Spleen (tissue), 11 donors: ENCODE data around the gene DLX5. TPM values are rescaled to one million over a fixed set of nuclear protein-coding genes. Genes with fewer than 3 reads are reported as not detected.

Source experiments
- DNase-seq: peaks from one replicate; pipeline ENCODE4 v3.0.0-alpha.2; 2020
- H3K27ac ChIP-seq, 8 donors: fragments of 200-600 bp; sonication (generic) in 7 of 8; 1 replicate in 4 of 8; 2 replicates in 4 of 8; pipeline versions ENCODE4 v1.5.0 to v1.8.0; 2016 to 2021; ENCODE audit warnings: inconsistent platforms in 4 of 8, mild to moderate bottlenecking in 4 of 8, moderate library complexity in 1 of 8
- H3K27me3 ChIP-seq, 7 donors: fragments of 200-600 bp; sonication (generic) in 6 of 7; replicated peaks in 1 of 7; 1 replicate in 4 of 7; 2 replicates in 3 of 7; pipeline versions ENCODE4 v1.5.0 to v1.8.0; 2016 to 2021; ENCODE audit warnings: inconsistent platforms in 3 of 7, mild to moderate bottlenecking in 1 of 7
- H3K36me3 ChIP-seq, 6 donors: fragments of 200-600 bp; sonication (generic) in 5 of 6; 1 replicate in 4 of 6; 2 replicates in 2 of 6; pipeline versions ENCODE4 v1.5.0 to v1.8.0; 2016 to 2021; ENCODE audit warnings: inconsistent platforms in 2 of 6
- H3K4me1 ChIP-seq, 6 donors: fragments of 200-600 bp; sonication (generic) in 5 of 6; 1 replicate in 3 of 6; 2 replicates in 3 of 6; pipeline versions ENCODE4 v1.5.0 to v1.8.0; 2016 to 2021; ENCODE audit warnings: inconsistent platforms in 3 of 6
- H3K4me3 ChIP-seq, 8 donors: fragments of 200-600 bp; sonication (generic) in 7 of 8; 1 replicate in 4 of 8; 2 replicates in 4 of 8; pipeline versions ENCODE4 v1.5.0 to v1.8.0; 2016 to 2021; ENCODE audit warnings: inconsistent platforms in 4 of 8, mild to moderate bottlenecking in 4 of 8, moderate library complexity in 2 of 8
- H3K9me3 ChIP-seq, 8 donors: fragments of 200-600 bp; sonication (generic) in 7 of 8; 1 replicate in 4 of 8; 2 replicates in 4 of 8; pipeline versions ENCODE4 v1.5.0 to v1.8.0; 2016 to 2021; ENCODE audit warnings: inconsistent platforms in 4 of 8
- POLR2A ChIP-seq, 3 donors: fragments of 450-650 bp; IDR thresholded peaks; one replicate each; pipeline ENCODE4 v1.5.1; 2017; ENCODE audit warnings: antibody characterized with exemption in 3 of 3, mild to moderate bottlenecking in 1 of 3
- POLR2AphosphoS5 ChIP-seq, 3 donors: sonication (generic); formaldehyde crosslinking; IDR thresholded peaks; one replicate each; pipeline ENCODE4 v1.5.1; 2017; ENCODE audit warnings: antibody characterized with exemption in 3 of 3
- WGBS, 5 donors: extraction: QIAGEN DNeasy Blood & Tissue Kit in 3 of 5; methylation state at CpG; one replicate each; pipeline versions ENCODE4 v1.1.5 to v1.1.7; 2013 to 2018; 5-methylcytosine and 5-hydroxymethylcytosine counted together
- intact Hi-C: fragments of 100-400 bp; cut with DNase I; formaldehyde crosslinking; loops from one replicate; pipeline ENCODE4 v1.15.0; 2023; ENCODE audit warnings: low total_unique reads
- polyA plus RNA-seq, 3 donors: library from polyadenylated mRNA; stranded (reverse); fragments of 200-250 nt; gene quantifications; one replicate each; pipeline ENCODE4 v1.2.1, GENCODE V29; 2013
- total RNA-seq, 7 donors: library from RNA; depleted of rRNA in 3 of 7; stranded (reverse); fragments of >200 nt in 3 of 7; fragmentation: NEBNext Ultra II Directional in 4 of 7; extraction: Animal tissue kit (Norgen Biotek cat#: 25700) in 4 of 7; gene quantifications; one replicate each; pipeline versions ENCODE4 v1.1.0 to v1.2.1, GENCODE V29; 2016 to 2021
- TF ChIP-seq, protein P1 (sequence below), 11 experiments: fragments of 200-600 bp in 7 of 11; fragments of 450-650 bp in 4 of 11; sonication (generic) in 4 of 11; IDR thresholded peaks in 8 of 11; conservative IDR thresholded peaks in 3 of 11; 1 replicate in 7 of 11; 2 replicates in 4 of 11; pipeline versions ENCODE4 v1.4.0 to v1.8.0; 2016 to 2021; ENCODE audit warnings: antibody characterized with exemption in 11 of 11, inconsistent platforms in 4 of 11, mild to moderate bottlenecking in 1 of 11
- donor health status: healthy with polysubstance abuse.
- donor health status: DM: no; HTN: no; CAD: no; lungs with moderate emphysema.
- donor health status: DM: no; HTN: no; CAD: no.
- donor health status: Bipolar disorder and iron deficiency.
- donor health status: healthy.
- donor health status: DM: no; HTN: no; CAD: no.
- donor health status: DM: yes; HTN: yes; CAD: no.

The DLX5 gene
- total and polyA plus RNA-seq, 10 donors, result 0.14 to 0.36 TPM; not detected in 8

DNA sequence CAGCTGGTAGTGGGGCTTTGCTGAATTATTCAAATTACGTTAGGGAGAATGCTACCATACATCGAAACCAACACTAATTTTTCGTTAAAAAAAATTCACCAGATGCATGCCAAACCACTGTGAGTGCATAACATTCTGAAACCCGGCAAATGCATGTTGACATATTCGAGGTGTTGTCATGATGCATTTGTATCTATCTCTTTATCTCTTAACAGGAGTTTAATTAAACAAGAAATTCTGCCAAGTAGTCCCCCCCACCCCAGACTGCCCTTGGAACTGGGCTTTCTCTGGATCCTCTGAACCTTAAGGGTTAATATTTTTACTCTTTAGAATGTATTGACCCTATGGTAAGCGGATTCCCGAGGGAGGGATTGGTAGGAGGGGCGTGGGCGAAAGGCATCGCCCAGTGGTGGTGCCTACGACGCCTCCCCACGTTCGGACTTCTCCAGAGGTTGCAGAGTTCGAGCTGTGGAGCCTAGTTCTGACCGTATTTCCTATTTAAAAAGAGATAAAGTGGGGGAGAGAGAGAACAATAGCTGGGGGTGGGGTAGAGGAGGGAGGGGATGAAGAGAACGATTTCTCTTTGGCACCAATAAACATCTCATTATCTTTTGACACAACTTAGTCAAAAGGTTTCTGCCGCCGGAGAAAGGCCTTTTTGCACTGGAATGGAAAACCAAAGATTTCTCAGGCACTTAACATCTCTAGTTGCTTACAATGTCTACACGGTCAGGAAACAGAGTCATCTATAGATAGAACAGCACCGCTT lies 12.1 kb downstream of the DLX5 start:
- intact Hi-C loops, result no loop called here

DNA sequence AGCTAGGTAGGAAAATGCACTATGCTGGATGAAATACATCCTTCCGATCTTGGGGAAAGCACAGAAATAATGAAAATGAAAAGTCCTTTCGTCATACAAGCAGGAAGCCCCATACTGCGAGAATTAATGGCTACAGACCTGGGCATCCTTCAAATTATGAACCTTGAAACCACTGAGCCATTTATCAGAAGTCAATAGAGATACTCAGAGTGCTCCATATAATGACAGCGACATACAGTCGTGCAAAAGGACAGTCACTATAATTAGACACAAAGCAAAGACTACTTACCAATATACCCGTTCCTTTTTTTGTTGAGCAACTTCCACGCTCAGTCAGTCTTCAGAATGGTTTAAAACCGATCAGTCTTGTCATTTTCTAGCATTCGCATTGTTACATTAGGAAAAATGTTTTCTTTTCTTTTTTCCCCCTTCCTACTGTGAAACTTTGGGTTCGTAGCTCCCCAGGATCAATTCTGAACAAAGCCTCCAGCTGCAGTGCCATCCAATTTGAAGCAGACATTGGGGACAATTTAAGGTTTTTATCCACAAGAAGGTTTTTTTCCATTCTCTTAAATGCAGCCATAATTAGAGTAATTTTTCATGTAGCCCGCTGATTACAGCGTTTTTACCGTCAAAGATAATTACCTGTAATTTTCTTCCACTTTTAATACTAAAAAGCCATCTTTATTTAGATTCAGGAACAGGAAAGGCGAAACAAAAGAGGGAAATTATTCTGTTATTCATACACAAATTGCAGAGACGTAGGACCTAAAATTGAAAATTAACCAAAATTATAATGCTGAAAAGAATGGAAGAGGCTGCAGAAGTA lies 12.9 kb downstream of the DLX5 start:
- no peak overlapping the region for H3K27ac ChIP-seq
- H3K4me1 ChIP-seq, result peaks cover 2 to 13% (median 8%) of the 10 kb centered on the region in 6 donors
- WGBS, 5 donors, result 15 to 19% (median 17%) methylated on average over 15 of the region's 15 CpGs
- H3K9me3 ChIP-seq, result no peaks in the 10 kb centered on the region
- no peaks in the 10 kb centered on the region for H3K36me3 ChIP-seq
- peaks cover 11 to 100% (median 98%) of the 10 kb centered on the region in 7 donors for H3K27me3 ChIP-seq
- no peak overlapping the region for H3K4me3 ChIP-seq
- intact Hi-C loops, result no loop called here
- no peak for DNase-seq
- no peak for TF ChIP-seq POLR2A (IDR thresholded peaks at IDR 0.05)
- no peak for TF ChIP-seq POLR2AphosphoS5 (IDR thresholded peaks at IDR 0.05)
- TF ChIP-seq, protein P1, sequence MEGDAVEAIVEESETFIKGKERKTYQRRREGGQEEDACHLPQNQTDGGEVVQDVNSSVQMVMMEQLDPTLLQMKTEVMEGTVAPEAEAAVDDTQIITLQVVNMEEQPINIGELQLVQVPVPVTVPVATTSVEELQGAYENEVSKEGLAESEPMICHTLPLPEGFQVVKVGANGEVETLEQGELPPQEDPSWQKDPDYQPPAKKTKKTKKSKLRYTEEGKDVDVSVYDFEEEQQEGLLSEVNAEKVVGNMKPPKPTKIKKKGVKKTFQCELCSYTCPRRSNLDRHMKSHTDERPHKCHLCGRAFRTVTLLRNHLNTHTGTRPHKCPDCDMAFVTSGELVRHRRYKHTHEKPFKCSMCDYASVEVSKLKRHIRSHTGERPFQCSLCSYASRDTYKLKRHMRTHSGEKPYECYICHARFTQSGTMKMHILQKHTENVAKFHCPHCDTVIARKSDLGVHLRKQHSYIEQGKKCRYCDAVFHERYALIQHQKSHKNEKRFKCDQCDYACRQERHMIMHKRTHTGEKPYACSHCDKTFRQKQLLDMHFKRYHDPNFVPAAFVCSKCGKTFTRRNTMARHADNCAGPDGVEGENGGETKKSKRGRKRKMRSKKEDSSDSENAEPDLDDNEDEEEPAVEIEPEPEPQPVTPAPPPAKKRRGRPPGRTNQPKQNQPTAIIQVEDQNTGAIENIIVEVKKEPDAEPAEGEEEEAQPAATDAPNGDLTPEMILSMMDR (IDR thresholded peaks at IDR 0.05 in 8 of 11, conservative IDR thresholded peaks at IDR 0.05 in 3 of 11), result no peak

More for the DNA sequence above, 12.1 kb downstream of the DLX5 start:
- H3K27ac ChIP-seq, result no peak overlapping the region
- peaks cover 10 to 100% (median 98%) of the 10 kb centered on the region in 7 donors for H3K27me3 ChIP-seq
- no peak for DNase-seq
- H3K4me1 ChIP-seq, result peaks cover 0 to 14% (median 7%) of the 10 kb centered on the region in 6 donors
- H3K36me3 ChIP-seq, result no peaks in the 10 kb centered on the region
- no peaks in the 10 kb centered on the region for H3K9me3 ChIP-seq
- H3K4me3 ChIP-seq, result no peak overlapping the region
- WGBS, 5 donors, result 7 to 13% (median 10%) methylated on average over 21 of the region's 21 CpGs
- TF ChIP-seq, protein P1 (IDR thresholded peaks at IDR 0.05 in 8 of 11, conservative IDR thresholded peaks at IDR 0.05 in 3 of 11), result no peak
- TF ChIP-seq POLR2A (IDR thresholded peaks at IDR 0.05) (no peak), POLR2AphosphoS5 (IDR thresholded peaks at IDR 0.05) (no peak)

DNA sequence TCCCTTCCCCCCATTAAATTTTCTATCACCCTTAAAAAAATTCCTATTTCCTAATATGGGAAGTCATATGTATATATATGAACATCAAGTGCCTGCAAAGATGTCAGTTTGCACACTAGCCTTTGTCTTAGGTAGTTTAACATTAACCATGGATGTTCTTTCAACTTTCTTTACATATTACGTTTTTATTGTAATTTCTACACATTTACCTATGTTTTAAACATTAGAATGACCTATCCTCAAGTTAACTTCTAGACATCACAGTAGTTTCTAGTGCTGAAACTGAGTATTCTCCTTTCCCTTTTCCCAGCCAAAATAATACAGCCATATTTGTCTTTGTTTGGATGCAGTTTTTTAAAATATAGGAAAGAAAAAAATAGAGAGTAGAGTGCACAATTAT lies 13.5 kb downstream of the DLX5 start:
- TF ChIP-seq POLR2A (IDR thresholded peaks at IDR 0.05), result no peak
- no peak for TF ChIP-seq POLR2AphosphoS5 (IDR thresholded peaks at IDR 0.05)
- TF ChIP-seq, protein P1 (IDR thresholded peaks at IDR 0.05 in 8 of 11, conservative IDR thresholded peaks at IDR 0.05 in 3 of 11), result no peak
- no peaks in the 10 kb centered on the region for H3K36me3 ChIP-seq
- H3K4me1 ChIP-seq, result peaks cover 5 to 14% (median 11%) of the 10 kb centered on the region in 6 donors
- intact Hi-C loops, result no loop called here
- no peak overlapping the region for H3K4me3 ChIP-seq
- peaks cover 11 to 100% (median 96%) of the 10 kb centered on the region in 7 donors for H3K27me3 ChIP-seq
- whole genome bisulfite sequencing, 5 donors, result 2 to 25% (median 5%) methylated on average over 1 of the region's 1 CpG
- no peak for DNase-seq
- H3K9me3 ChIP-seq, result no peaks in the 10 kb centered on the region
- no peak overlapping the region for H3K27ac ChIP-seq
